Fibroblast of lung (primary cell): ENCODE data around the gene KRT36.

Experiments used
- EZH2 ChIP-seq: IDR thresholded peaks from 2 replicates; pipeline ENCODE4 v1.5.1; 2012; ENCODE audit warnings: low read length, control low read depth, mild to moderate bottlenecking; ENCODE audit errors: missing control alignments
- TF ChIP-seq, protein P1 (sequence below), 2 donors: IDR thresholded peaks in 1 of 2; conservative IDR thresholded peaks in 1 of 2; 1 replicate in 1 of 2; 2 replicates in 1 of 2; pipeline ENCODE4 v1.5.1; 2011 to 2012; ENCODE audit warnings: low read length in 2 of 2, control low read depth in 1 of 2, inconsistent platforms in 1 of 2, low read depth in 1 of 2, mild to moderate bottlenecking in 1 of 2

DNA sequence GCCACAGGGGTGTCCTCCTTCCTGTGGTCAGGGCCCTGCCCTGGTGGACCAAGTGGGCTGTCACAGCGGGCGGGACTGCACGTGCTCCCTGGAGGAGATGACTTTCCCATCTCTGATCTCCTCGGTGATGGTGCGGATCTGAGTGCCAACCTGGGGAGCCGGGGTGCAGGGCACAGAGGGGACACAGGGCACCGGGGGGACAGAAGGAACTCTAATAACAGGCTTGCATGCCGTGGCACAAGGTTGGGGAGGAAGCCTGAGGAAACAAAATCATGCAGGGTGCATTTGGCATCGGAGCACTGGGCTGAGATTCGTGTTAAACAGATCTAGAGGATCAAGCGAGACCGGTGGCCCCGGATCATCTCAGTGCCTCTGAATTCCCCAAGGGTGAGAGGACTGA is 3.4 kb downstream of the KRT36 start:
- TF ChIP-seq, protein P1, sequence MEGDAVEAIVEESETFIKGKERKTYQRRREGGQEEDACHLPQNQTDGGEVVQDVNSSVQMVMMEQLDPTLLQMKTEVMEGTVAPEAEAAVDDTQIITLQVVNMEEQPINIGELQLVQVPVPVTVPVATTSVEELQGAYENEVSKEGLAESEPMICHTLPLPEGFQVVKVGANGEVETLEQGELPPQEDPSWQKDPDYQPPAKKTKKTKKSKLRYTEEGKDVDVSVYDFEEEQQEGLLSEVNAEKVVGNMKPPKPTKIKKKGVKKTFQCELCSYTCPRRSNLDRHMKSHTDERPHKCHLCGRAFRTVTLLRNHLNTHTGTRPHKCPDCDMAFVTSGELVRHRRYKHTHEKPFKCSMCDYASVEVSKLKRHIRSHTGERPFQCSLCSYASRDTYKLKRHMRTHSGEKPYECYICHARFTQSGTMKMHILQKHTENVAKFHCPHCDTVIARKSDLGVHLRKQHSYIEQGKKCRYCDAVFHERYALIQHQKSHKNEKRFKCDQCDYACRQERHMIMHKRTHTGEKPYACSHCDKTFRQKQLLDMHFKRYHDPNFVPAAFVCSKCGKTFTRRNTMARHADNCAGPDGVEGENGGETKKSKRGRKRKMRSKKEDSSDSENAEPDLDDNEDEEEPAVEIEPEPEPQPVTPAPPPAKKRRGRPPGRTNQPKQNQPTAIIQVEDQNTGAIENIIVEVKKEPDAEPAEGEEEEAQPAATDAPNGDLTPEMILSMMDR (conservative IDR thresholded peaks at IDR 0.05 in 1 of 2, IDR thresholded peaks at IDR 0.05 in 1 of 2; ENCODE audit: low read depth in 1 of 2, low read length in 2 of 2), result no peak
- no peak for TF ChIP-seq EZH2
